ENCODE measurements around the gene SURF6.
A peak's percentile ranks its signal among the peaks of the same experiment; 100 is the strongest.

The SURF6 gene

GRCh38 chr9:133367778-133368177 is 31.8 kb upstream of the SURF6 start:
- TF ChIP-seq CTCF (IDR thresholded peaks at IDR 0.05; ENCODE audit: insufficient read depth, low read depth, low read length, missing control alignments) = no peak
- H3K4me3 ChIP-seq (ENCODE audit: low read length) = no peak overlapping the region
- DNase-seq (ENCODE audit: low read depth) = no peak

- no peak overlapping the region for H3K4me3 ChIP-seq (ENCODE audit: low read length)
- no peak for TF ChIP-seq CTCF (IDR thresholded peaks at IDR 0.05; ENCODE audit: insufficient read depth, low read depth, low read length, missing control alignments)
- no peak for DNase-seq (ENCODE audit: low read depth)
Observed at GRCh38 chr9:133367221-133367620, 31.2 kb upstream of the SURF6 start.

GRCh38 chr9:133366435-133366834 is 30.4 kb upstream of the SURF6 start:
- no peak for DNase-seq (ENCODE audit: low read depth)
- no peak for TF ChIP-seq CTCF (IDR thresholded peaks at IDR 0.05; ENCODE audit: insufficient read depth, low read depth, low read length, missing control alignments)
- no peak overlapping the region for H3K4me3 ChIP-seq (ENCODE audit: low read length)

GRCh38 chr9:133362359-133363044 is 26.5 kb upstream of the SURF6 start:
- peak; percentile 27 for DNase-seq (ENCODE audit: low read depth)
- no peak overlapping the region for H3K4me3 ChIP-seq (ENCODE audit: low read length)
- TF ChIP-seq CTCF (IDR thresholded peaks at IDR 0.05; ENCODE audit: insufficient read depth, low read depth, low read length, missing control alignments) = no peak

- DNase-seq (ENCODE audit: low read depth) = no peak
- no peak overlapping the region for H3K4me3 ChIP-seq (ENCODE audit: low read length)
- no peak for TF ChIP-seq CTCF (IDR thresholded peaks at IDR 0.05; ENCODE audit: insufficient read depth, low read depth, low read length, missing control alignments)
Observed at GRCh38 chr9:133361507-133362092, 25.6 kb upstream of the SURF6 start.

- TF ChIP-seq CTCF (IDR thresholded peaks at IDR 0.05; ENCODE audit: insufficient read depth, low read depth, low read length, missing control alignments) = no peak
- no peak for DNase-seq (ENCODE audit: low read depth)
- H3K4me3 ChIP-seq (ENCODE audit: low read length) = no peak overlapping the region
Observed at GRCh38 chr9:133360400-133361393, 24.7 kb upstream of the SURF6 start.

Data from epithelial cell of esophagus (primary cell).